HepG2 (cell line): ENCODE measurements around the gene BTG1. TPM values are rescaled to one million over a fixed set of nuclear protein-coding genes. Genes with fewer than 3 reads are reported as not detected.

Source experiments
- BCL6 ChIP-seq: IDR thresholded peaks from 2 replicates; pipeline ENCODE4 v1.6.1; 2016; ENCODE audit warnings: missing genetic modification reagents, missing compliant biosample characterization
- CREM ChIP-seq, 2 experiments: sonication (generic) in 1 of 2; formaldehyde crosslinking in 1 of 2; IDR thresholded peaks; 2 replicates each; pipeline versions ENCODE4 v1.4.0 to v1.6.1; 2016 to 2020; ENCODE audit warnings: antibody characterized with exemption in 1 of 2, mild to moderate bottlenecking in 1 of 2, missing genetic modification reagents in 1 of 2
- FOXA1 ChIP-seq, 2 experiments: fragments of 450-650 bp in 1 of 2; sonication (generic) in 1 of 2; formaldehyde crosslinking in 1 of 2; IDR thresholded peaks; 2 replicates each; pipeline versions ENCODE4 v1.4.0 to v1.6.1; 2016 to 2020; ENCODE audit warnings: missing genetic modification reagents in 1 of 2
- JUN ChIP-seq: sonication (generic); formaldehyde crosslinking; IDR thresholded peaks from 2 replicates; pipeline ENCODE4 v1.4.0; 2020; ENCODE audit warnings: mild to moderate bottlenecking, missing genetic modification reagents
- NFAT5 ChIP-seq: sonication (generic); formaldehyde crosslinking; IDR thresholded peaks from 2 replicates; pipeline ENCODE4 v1.4.0; 2020; ENCODE audit warnings: missing genetic modification reagents
- RNF219 ChIP-seq: sonication (generic); formaldehyde crosslinking; IDR thresholded peaks from 2 replicates; pipeline ENCODE4 v1.5.0; 2020; ENCODE audit warnings: mild to moderate bottlenecking, missing genetic modification reagents
- SALL1 ChIP-seq: sonication (generic); formaldehyde crosslinking; IDR thresholded peaks from 2 replicates; pipeline ENCODE4 v1.8.0; 2022; ENCODE audit warnings: mild to moderate bottlenecking, missing genetic modification reagents
- ZNF138 ChIP-seq: sonication (generic); formaldehyde crosslinking; IDR thresholded peaks from 2 replicates; pipeline ENCODE4 v1.5.0; 2020; ENCODE audit warnings: mild to moderate bottlenecking, low read depth, missing genetic modification reagents
- ZNF629 ChIP-seq: sonication (generic); formaldehyde crosslinking; conservative IDR thresholded peaks from 2 replicates; pipeline ENCODE4 v1.5.0; 2020; ENCODE audit warnings: missing genetic modification reagents
- ZNF644 ChIP-seq: IDR thresholded peaks from 2 replicates; pipeline ENCODE4 v1.6.1; 2016; ENCODE audit warnings: low read depth
- ZNF670 ChIP-seq: sonication (generic); formaldehyde crosslinking; IDR thresholded peaks from 2 replicates; pipeline ENCODE4 v1.8.0; 2022; ENCODE audit warnings: mild to moderate bottlenecking, missing genetic modification reagents, borderline replicate concordance
- polyA plus RNA-seq, 8 experiments: library from polyadenylated mRNA; depleted of rRNA in 3 of 8; stranded (reverse) in 7 of 8; unstranded in 1 of 8; fragments of >200 nt; fragmentation: Illumina TruSeq in 4 of 8; extraction: Trizol in 4 of 8; gene quantifications; 2 replicates each; pipeline versions ENCODE4 v1.2.1 to v1.2.3, GENCODE V29; 2011 to 2016; ENCODE audit warnings: low read depth in 4 of 8, missing spikeins in 1 of 8, mixed read lengths in 1 of 8; ENCODE audit not compliant: insufficient read depth in 1 of 8
- total RNA-seq, 5 experiments: library from RNA; depleted of rRNA; stranded (reverse); fragments of >200 nt; fragmentation: Illumina TruSeq; extraction: Trizol; gene quantifications; 2 replicates each; pipeline ENCODE4 v1.2.3, GENCODE V29; 2016; ENCODE audit warnings: low read depth in 1 of 5
- TF ChIP-seq, protein P1 (sequence below): IDR thresholded peaks from 2 replicates; pipeline ENCODE4 v1.4.0; 2020; ENCODE audit warnings: mild to moderate bottlenecking, missing genetic modification reagents
- TF ChIP-seq, protein P2 (sequence below): sonication (generic); formaldehyde crosslinking; conservative IDR thresholded peaks from 2 replicates; pipeline ENCODE4 v1.4.0; 2020; ENCODE audit warnings: missing genetic modification reagents

The BTG1 gene
- total and polyA plus RNA-seq, 2 of the 13 experiments (the other 11 are each of a cell fraction or from before 2014, with no cell fraction given), result 7.5 to 16.7 TPM

DNA sequence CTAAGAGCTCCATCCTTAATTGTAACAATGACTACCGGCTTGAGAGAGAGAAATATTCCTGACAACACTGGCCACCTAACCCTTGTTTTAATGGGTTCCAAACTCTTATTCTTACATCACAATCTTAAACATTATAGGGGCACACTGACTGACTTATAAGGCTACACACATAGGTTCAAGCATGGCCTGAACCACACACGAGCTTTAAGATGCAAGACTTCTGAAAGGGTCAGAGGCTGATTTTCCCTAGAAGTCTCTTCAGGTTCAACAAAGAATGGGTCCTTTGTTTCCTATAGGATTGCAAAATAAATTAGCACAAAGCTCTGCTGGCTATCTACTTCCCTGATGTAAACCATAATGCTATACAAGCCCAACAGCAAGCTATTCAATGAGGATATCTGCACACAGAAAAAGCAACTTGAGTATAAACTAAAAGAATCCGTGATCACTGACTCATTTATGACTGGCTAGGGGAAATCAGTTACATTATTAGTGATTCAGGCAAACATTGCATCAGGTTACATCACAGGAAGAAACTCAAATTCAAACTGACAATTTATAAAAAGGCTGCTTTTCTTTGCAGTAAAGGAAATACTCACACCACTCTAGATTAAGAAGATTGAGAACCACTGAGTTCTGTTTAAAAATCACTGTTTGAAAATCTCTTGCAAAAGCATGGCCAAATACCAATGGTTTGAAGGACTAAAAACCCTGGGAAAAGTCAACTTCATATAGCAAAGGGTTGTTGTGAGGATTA is 8.5 kb downstream of the BTG1 start (continued):
- no peak for TF ChIP-seq NFAT5 (CRISPR knock-in tag)
- TF ChIP-seq JUN (CRISPR knock-in tag), result no peak
- no peak for TF ChIP-seq SALL1 (CRISPR knock-in tag)
- no peak for TF ChIP-seq ZNF138 (CRISPR knock-in tag)
- no peak for TF ChIP-seq ZNF670
- no peak for TF ChIP-seq RNF219 (CRISPR knock-in tag)
- TF ChIP-seq CREM (IDR thresholded peaks at IDR 0.05), result peak; percentile 27; the same call in 1 of the 2 replicates
- TF ChIP-seq CREM (CRISPR knock-in tag; IDR thresholded peaks at IDR 0.05), result no peak
- TF ChIP-seq BCL6, result peak; percentile 91
- TF ChIP-seq ZNF644 (CRISPR knock-in tag), result 0 out of 2 replicates have a peak, but pooled peaks have one; percentile 27
- TF ChIP-seq, protein P1, sequence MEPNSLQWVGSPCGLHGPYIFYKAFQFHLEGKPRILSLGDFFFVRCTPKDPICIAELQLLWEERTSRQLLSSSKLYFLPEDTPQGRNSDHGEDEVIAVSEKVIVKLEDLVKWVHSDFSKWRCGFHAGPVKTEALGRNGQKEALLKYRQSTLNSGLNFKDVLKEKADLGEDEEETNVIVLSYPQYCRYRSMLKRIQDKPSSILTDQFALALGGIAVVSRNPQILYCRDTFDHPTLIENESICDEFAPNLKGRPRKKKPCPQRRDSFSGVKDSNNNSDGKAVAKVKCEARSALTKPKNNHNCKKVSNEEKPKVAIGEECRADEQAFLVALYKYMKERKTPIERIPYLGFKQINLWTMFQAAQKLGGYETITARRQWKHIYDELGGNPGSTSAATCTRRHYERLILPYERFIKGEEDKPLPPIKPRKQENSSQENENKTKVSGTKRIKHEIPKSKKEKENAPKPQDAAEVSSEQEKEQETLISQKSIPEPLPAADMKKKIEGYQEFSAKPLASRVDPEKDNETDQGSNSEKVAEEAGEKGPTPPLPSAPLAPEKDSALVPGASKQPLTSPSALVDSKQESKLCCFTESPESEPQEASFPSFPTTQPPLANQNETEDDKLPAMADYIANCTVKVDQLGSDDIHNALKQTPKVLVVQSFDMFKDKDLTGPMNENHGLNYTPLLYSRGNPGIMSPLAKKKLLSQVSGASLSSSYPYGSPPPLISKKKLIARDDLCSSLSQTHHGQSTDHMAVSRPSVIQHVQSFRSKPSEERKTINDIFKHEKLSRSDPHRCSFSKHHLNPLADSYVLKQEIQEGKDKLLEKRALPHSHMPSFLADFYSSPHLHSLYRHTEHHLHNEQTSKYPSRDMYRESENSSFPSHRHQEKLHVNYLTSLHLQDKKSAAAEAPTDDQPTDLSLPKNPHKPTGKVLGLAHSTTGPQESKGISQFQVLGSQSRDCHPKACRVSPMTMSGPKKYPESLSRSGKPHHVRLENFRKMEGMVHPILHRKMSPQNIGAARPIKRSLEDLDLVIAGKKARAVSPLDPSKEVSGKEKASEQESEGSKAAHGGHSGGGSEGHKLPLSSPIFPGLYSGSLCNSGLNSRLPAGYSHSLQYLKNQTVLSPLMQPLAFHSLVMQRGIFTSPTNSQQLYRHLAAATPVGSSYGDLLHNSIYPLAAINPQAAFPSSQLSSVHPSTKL (CRISPR knock-in tag), result peak; percentile 68; the same call in 1 of the 2 replicates
- TF ChIP-seq, protein P2, sequence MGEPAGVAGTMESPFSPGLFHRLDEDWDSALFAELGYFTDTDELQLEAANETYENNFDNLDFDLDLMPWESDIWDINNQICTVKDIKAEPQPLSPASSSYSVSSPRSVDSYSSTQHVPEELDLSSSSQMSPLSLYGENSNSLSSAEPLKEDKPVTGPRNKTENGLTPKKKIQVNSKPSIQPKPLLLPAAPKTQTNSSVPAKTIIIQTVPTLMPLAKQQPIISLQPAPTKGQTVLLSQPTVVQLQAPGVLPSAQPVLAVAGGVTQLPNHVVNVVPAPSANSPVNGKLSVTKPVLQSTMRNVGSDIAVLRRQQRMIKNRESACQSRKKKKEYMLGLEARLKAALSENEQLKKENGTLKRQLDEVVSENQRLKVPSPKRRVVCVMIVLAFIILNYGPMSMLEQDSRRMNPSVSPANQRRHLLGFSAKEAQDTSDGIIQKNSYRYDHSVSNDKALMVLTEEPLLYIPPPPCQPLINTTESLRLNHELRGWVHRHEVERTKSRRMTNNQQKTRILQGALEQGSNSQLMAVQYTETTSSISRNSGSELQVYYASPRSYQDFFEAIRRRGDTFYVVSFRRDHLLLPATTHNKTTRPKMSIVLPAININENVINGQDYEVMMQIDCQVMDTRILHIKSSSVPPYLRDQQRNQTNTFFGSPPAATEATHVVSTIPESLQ, result no peak
- TF ChIP-seq FOXA1 (IDR thresholded peaks at IDR 0.05), result no peak
- TF ChIP-seq FOXA1 (CRISPR knock-in tag; IDR thresholded peaks at IDR 0.05), result no peak
- TF ChIP-seq ZNF629 (CRISPR knock-in tag), result no peak
